Measurements from ENCODE around the gene ADCY10.
"Not testable (repeated sequence)": the region's sequence is repeated elsewhere in the genome, so short reads cannot be mapped to it uniquely, and the experiment has no call there.

The ADCY10 gene

GRCh38 chr1:167860231-167860923, 53.6 kb downstream of the ADCY10 start:
- in situ Hi-C loops (cut with MboI; ENCODE audit: low sequenced_read_pairs): no loop called here

- in situ Hi-C loops (cut with MboI; ENCODE audit: low sequenced_read_pairs): no loop called here
Observed at GRCh38 chr1:167856711-167857418, 57.1 kb downstream of the ADCY10 start.

GRCh38 chr1:167854184-167854583, 59.8 kb downstream of the ADCY10 start:
- in situ Hi-C loops (cut with MboI; ENCODE audit: low sequenced_read_pairs): no loop called here

GRCh38 chr1:167849666-167850065, 64.3 kb downstream of the ADCY10 start:
- in situ Hi-C loops (cut with MboI; ENCODE audit: low sequenced_read_pairs): no loop called here

- in situ Hi-C loops (cut with MboI; ENCODE audit: low sequenced_read_pairs): no loop called here
Observed at GRCh38 chr1:167842872-167843271, 71.1 kb downstream of the ADCY10 start.

- in situ Hi-C loops (cut with MboI; ENCODE audit: low sequenced_read_pairs): no loop called here
Observed at GRCh38 chr1:167841530-167841929, 72.4 kb downstream of the ADCY10 start.

- in situ Hi-C loops (cut with MboI; ENCODE audit: low sequenced_read_pairs): no loop called here
Observed at GRCh38 chr1:167839009-167839408, 74.9 kb downstream of the ADCY10 start.

- in situ Hi-C loops (cut with MboI; ENCODE audit: low sequenced_read_pairs): no loop called here
Observed at GRCh38 chr1:167837326-167837725, 76.6 kb downstream of the ADCY10 start.

- in situ Hi-C loops (cut with MboI; ENCODE audit: low sequenced_read_pairs): no loop called here
Observed at GRCh38 chr1:167836197-167836596, 77.7 kb downstream of the ADCY10 start.

- in situ Hi-C loops (cut with MboI; ENCODE audit: low sequenced_read_pairs): no loop called here
Observed at GRCh38 chr1:167833904-167834303, 80.0 kb downstream of the ADCY10 start.

GRCh38 chr1:167832693-167833092, 81.2 kb downstream of the ADCY10 start:
- in situ Hi-C loops (cut with MboI; ENCODE audit: low sequenced_read_pairs): no loop called here

GRCh38 chr1:167830668-167831067, 83.3 kb downstream of the ADCY10 start:
- in situ Hi-C loops (cut with MboI; ENCODE audit: low sequenced_read_pairs): not testable (repeated sequence)

- in situ Hi-C loops (cut with MboI; ENCODE audit: low sequenced_read_pairs): no loop called here
Observed at GRCh38 chr1:167829868-167830267, 84.1 kb downstream of the ADCY10 start.

- in situ Hi-C loops (cut with MboI; ENCODE audit: low sequenced_read_pairs): no loop called here
Observed at GRCh38 chr1:167826127-167826526, 87.8 kb downstream of the ADCY10 start.

GRCh38 chr1:167825419-167826079, 88.4 kb downstream of the ADCY10 start:
- in situ Hi-C loops (cut with MboI; ENCODE audit: low sequenced_read_pairs): no loop called here

GRCh38 chr1:167824163-167824794, 89.7 kb downstream of the ADCY10 start:
- in situ Hi-C loops (cut with MboI; ENCODE audit: low sequenced_read_pairs): no loop called here

GRCh38 chr1:167821969-167822685, 91.8 kb downstream of the ADCY10 start:
- in situ Hi-C loops (cut with MboI; ENCODE audit: low sequenced_read_pairs): no loop called here

GRCh38 chr1:167821356-167821685, 92.6 kb downstream of the ADCY10 start:
- in situ Hi-C loops (cut with MboI; ENCODE audit: low sequenced_read_pairs): no loop called here

- in situ Hi-C loops (cut with MboI; ENCODE audit: low sequenced_read_pairs): no loop called here
Observed at GRCh38 chr1:167820684-167821355, 93.1 kb downstream of the ADCY10 start.
